ENCODE measurements around the gene PLXNA2. TPM values are rescaled to one million over a fixed set of nuclear protein-coding genes. Genes with fewer than 3 reads are reported as not detected.

PLXNA2 gene
- total and polyA plus RNA-seq, 2 of the 8 experiments (the other 6 are each of a cell fraction or from before 2014, with no cell fraction given) = 0.33 to 1.5 TPM

GRCh38 chr1:208237241-208237640 is 6.9 kb downstream of the PLXNA2 start:
- no peaks in the 10 kb centered on the region for H3K23me2 ChIP-seq (ENCODE audit: low read depth, low read length)
- no peak for TF ChIP-seq RXRA (IDR thresholded peaks at IDR 0.05; ENCODE audit: insufficient read depth, low read depth, low read length)
- TF ChIP-seq JUND (IDR thresholded peaks at IDR 0.05; ENCODE audit: low read length) = no peak
- TF ChIP-seq MAFK (IDR thresholded peaks at IDR 0.05; ENCODE audit: low read depth, low read length) = no peak
- TF ChIP-seq RNF2 (IDR thresholded peaks at IDR 0.05; ENCODE audit: borderline replicate concordance, low read depth, low read length, missing control alignments, poor library complexity, severe bottlenecking) = no peak
- TF ChIP-seq HDAC2 (IDR thresholded peaks at IDR 0.05; ENCODE audit: borderline replicate concordance in 1 of 2, low read depth in 2 of 2, low read length in 2 of 2) = no peak
- TF ChIP-seq RFX5 (IDR thresholded peaks at IDR 0.05; ENCODE audit: borderline replicate concordance, low read depth, low read length) = no peak
- TF ChIP-seq ATF2 (IDR thresholded peaks at IDR 0.05; ENCODE audit: low read length) = no peak
- no peak for TF ChIP-seq GABPA (IDR thresholded peaks at IDR 0.05; ENCODE audit: borderline replicate concordance, insufficient read depth, low read length)
- TF ChIP-seq CBX8 (IDR thresholded peaks at IDR 0.05; ENCODE audit: borderline replicate concordance, low read depth, low read length) = no peak
- TF ChIP-seq ZNF274 (IDR thresholded peaks at IDR 0.05; ENCODE audit: borderline replicate concordance, extremely low read depth, low read length) = no peak
- TF ChIP-seq SP1 (IDR thresholded peaks at IDR 0.05; ENCODE audit: low read depth, low read length) = no peak

More at GRCh38 chr1:208237241-208237640, 6.9 kb downstream of the PLXNA2 start:
- no peak for FAIRE-seq
- H3K9me3 ChIP-seq (ENCODE audit: insufficient read depth in 2 of 2, low read depth in 1 of 2, low read length in 1 of 2) = no peaks in the 10 kb centered on the region
- H2AK5ac ChIP-seq (ENCODE audit: low read depth, low read length) = no peak overlapping the region
- POLR2A ChIA-PET (ENCODE audit: partially characterized antibody) = interaction anchor here (1.3 kb wide), 1 partner anchor 8 kb away, joined by 3 read pairs; no protein-coding TSS in a partner anchor
- H3K18ac ChIP-seq (ENCODE audit: extremely low read depth, low read length) = no peak overlapping the region
- no peak overlapping the region for H4K8ac ChIP-seq (ENCODE audit: extremely low read depth, insufficient read depth, low read length)
- H4K91ac ChIP-seq (replicated peaks; ENCODE audit: insufficient read length, low read length) = no peak overlapping the region
- no peak overlapping the region for H2BK5ac ChIP-seq (ENCODE audit: low read depth, low read length)
- H3K23ac ChIP-seq (ENCODE audit: insufficient read length) = no peak overlapping the region
- no peaks in the 10 kb centered on the region for H3K36me3 ChIP-seq (ENCODE audit: control insufficient read depth in 2 of 4, insufficient read depth in 4 of 4, low read length in 3 of 4)
- H3K4me3 ChIP-seq (ENCODE audit: extremely low read depth in 1 of 4, insufficient read depth in 2 of 4, low read depth in 3 of 4, low read length in 4 of 4) = no peak overlapping the region
- H3K79me2 ChIP-seq (ENCODE audit: control insufficient read depth in 1 of 2, insufficient read depth in 2 of 2, low read length in 2 of 2) = no peaks in the 10 kb centered on the region
- no peak overlapping the region for H2BK20ac ChIP-seq (ENCODE audit: low read length)
- DNase-seq (ENCODE audit: low read depth in 1 of 2, low spot score in 2 of 2) = no peak
- 0 out of 2 replicates have a peak, but pooled peaks cover 3% of the 10 kb centered on the region for H3K79me1 ChIP-seq (ENCODE audit: low read depth, low read length)
- H3K4me1 ChIP-seq (replicated peaks in 1 of 4; ENCODE audit: control insufficient read depth in 3 of 4, insufficient read depth in 4 of 4, low read length in 3 of 4) = peaks cover 5 to 25% (median 18%) of the 10 kb centered on the region in 4 experiments
- no peak overlapping the region for H2BK12ac ChIP-seq (ENCODE audit: low read depth, low read length)
- no peak overlapping the region for H3K4ac ChIP-seq (replicated peaks; ENCODE audit: insufficient read length, low read depth, low read length)
- H2BK120ac ChIP-seq (replicated peaks; ENCODE audit: low read depth, low read length) = no peak overlapping the region
- no peak overlapping the region for H3K14ac ChIP-seq (ENCODE audit: insufficient read length)
- no peak overlapping the region for H4K5ac ChIP-seq (ENCODE audit: insufficient read length, low read depth, low read length)
- no peak overlapping the region for H3K56ac ChIP-seq (replicated peaks; ENCODE audit: insufficient read length, low read depth, low read length)
- H3K4me2 ChIP-seq (ENCODE audit: insufficient read depth in 1 of 2, low read depth in 2 of 2, low read length in 2 of 2) = no peak overlapping the region
- CTCF ChIA-PET (ENCODE audit: partially characterized antibody) = interaction anchor here (0.6 to 16.9 kb wide), 24 partner anchors 8 to 244 kb away, joined by 3 to 315 read pairs (median 6); partner anchors contain the start of gene PLXNA2
- 82% methylated on average over 8 of the region's 8 CpGs; no CpG with 5 or more reads in 1 of the 2 experiments for WGBS, 2 experiments (ENCODE audit: extremely low coverage in 1 of 2, insufficient coverage in 1 of 2, insufficient read length in 1 of 2, insufficient replicate concordance in 2 of 2, low coverage in 1 of 2, low lambda C conversion rate in 2 of 2, missing lambda C conversion rate in 1 of 2)
- H2AFZ ChIP-seq (ENCODE audit: low read length) = no peak overlapping the region
- H2BK15ac ChIP-seq (ENCODE audit: low read length) = no peak overlapping the region
- H3K27me3 ChIP-seq (replicated peaks in 1 of 4; ENCODE audit: control insufficient read depth in 3 of 4, extremely low read depth in 1 of 4, insufficient read depth in 3 of 4, low read length in 3 of 4) = peaks cover 8 to 18% (median 14%) of the 10 kb centered on the region in 4 experiments
- H4K20me1 ChIP-seq (replicated peaks in 1 of 2; ENCODE audit: control insufficient read depth in 1 of 2, insufficient read depth in 2 of 2, low read length in 2 of 2) = peaks cover 0 to 4% of the 10 kb centered on the region in 2 experiments
- H3K27ac ChIP-seq (ENCODE audit: low read depth, low read length) = no peak overlapping the region
- no peak overlapping the region for H3K9ac ChIP-seq (replicated peaks in 1 of 4; ENCODE audit: extremely low read depth in 1 of 4, low read depth in 3 of 4, low read length in 3 of 4)
